ENCODE results near the gene ANKRD2.

GRCh38 chr10:97608991-97609561 lies 36.5 kb downstream of the ANKRD2 start:
- TF ChIP-seq POLR2A (IDR thresholded peaks at IDR 0.05; ENCODE audit: low read depth, low read length) (no peak), POLR2AphosphoS5 (IDR thresholded peaks at IDR 0.05; ENCODE audit: insufficient read depth, low read depth, low read length) (no peak), EZH2 (IDR thresholded peaks at IDR 0.05; ENCODE audit: borderline replicate concordance, low read depth, low read length, severe bottlenecking) (no peak), JUN (IDR thresholded peaks at IDR 0.05; ENCODE audit: borderline replicate concordance, insufficient read depth, insufficient read length, low read depth) (no peak)
- TF ChIP-seq, protein P1, sequence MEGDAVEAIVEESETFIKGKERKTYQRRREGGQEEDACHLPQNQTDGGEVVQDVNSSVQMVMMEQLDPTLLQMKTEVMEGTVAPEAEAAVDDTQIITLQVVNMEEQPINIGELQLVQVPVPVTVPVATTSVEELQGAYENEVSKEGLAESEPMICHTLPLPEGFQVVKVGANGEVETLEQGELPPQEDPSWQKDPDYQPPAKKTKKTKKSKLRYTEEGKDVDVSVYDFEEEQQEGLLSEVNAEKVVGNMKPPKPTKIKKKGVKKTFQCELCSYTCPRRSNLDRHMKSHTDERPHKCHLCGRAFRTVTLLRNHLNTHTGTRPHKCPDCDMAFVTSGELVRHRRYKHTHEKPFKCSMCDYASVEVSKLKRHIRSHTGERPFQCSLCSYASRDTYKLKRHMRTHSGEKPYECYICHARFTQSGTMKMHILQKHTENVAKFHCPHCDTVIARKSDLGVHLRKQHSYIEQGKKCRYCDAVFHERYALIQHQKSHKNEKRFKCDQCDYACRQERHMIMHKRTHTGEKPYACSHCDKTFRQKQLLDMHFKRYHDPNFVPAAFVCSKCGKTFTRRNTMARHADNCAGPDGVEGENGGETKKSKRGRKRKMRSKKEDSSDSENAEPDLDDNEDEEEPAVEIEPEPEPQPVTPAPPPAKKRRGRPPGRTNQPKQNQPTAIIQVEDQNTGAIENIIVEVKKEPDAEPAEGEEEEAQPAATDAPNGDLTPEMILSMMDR (IDR thresholded peaks at IDR 0.05; ENCODE audit: extremely low read depth in 1 of 2, insufficient read depth in 1 of 2, low read depth in 1 of 2, low read length in 2 of 2) = no peak
- TF ChIP-seq, protein P2, sequence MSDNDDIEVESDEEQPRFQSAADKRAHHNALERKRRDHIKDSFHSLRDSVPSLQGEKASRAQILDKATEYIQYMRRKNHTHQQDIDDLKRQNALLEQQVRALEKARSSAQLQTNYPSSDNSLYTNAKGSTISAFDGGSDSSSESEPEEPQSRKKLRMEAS (IDR thresholded peaks at IDR 0.05; ENCODE audit: insufficient read depth, insufficient read length) = no peak

Measured in endothelial cell of umbilical vein (primary cell).